ENCODE results near the gene MRGPRX3.

The MRGPRX3 gene

DNA sequence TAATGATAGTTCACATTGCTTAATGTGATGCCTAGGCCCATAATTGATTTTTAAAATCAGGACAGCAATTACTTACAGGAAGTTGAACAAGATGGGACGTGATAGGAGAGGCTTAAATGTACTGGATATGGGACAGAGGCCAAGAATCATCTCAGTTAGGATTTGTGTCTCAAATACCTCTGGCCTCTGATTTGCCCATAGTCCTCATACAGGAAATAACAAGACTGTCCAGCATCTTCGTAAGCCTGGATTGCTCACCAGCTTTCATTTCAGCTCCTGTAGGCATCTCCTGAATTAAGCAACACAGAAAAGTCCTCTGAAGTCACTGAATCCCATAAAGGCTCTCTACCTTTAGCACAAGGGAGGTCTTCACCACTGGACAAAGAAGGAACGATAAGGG is at the start of gene MRGPRX3:
MRGPRX3 (plus strand) TSS at position 231 of the 400 bp plus-strand sequence. CDS start 4,632 bp downstream, outside the sequence.
- H3K4me3 ChIP-seq (ENCODE audit: low read depth, low read length): no peak within 1 kb of the TSS
- TF ChIP-seq, protein P1, sequence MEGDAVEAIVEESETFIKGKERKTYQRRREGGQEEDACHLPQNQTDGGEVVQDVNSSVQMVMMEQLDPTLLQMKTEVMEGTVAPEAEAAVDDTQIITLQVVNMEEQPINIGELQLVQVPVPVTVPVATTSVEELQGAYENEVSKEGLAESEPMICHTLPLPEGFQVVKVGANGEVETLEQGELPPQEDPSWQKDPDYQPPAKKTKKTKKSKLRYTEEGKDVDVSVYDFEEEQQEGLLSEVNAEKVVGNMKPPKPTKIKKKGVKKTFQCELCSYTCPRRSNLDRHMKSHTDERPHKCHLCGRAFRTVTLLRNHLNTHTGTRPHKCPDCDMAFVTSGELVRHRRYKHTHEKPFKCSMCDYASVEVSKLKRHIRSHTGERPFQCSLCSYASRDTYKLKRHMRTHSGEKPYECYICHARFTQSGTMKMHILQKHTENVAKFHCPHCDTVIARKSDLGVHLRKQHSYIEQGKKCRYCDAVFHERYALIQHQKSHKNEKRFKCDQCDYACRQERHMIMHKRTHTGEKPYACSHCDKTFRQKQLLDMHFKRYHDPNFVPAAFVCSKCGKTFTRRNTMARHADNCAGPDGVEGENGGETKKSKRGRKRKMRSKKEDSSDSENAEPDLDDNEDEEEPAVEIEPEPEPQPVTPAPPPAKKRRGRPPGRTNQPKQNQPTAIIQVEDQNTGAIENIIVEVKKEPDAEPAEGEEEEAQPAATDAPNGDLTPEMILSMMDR (IDR thresholded peaks at IDR 0.05; ENCODE audit: borderline replicate concordance, insufficient read depth, low read depth, low read length): no peak

DNA sequence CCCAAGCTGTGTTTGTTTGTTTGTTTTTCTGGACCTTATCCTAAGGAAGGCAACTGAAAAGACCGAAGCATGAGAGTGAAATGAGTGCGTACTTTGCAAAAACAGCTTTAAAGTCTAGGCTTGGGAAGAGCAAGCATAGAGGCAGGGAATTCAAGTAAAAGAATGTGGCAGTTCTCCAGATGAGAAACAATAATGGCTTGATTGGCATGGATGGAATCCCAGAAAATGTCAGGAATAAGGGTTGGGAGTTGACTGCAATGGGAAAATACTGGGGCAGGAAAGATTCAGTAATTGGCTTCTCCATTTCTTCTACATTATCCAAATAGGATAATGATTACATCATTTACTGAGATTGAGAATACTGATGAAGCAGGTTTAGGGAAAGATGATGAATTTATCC is 44.0 kb upstream of the MRGPRX3 start:
- no peak overlapping the region for H3K4me3 ChIP-seq (ENCODE audit: low read depth, low read length)
- TF ChIP-seq, protein P1 (IDR thresholded peaks at IDR 0.05; ENCODE audit: borderline replicate concordance, insufficient read depth, low read depth, low read length): no peak

DNA sequence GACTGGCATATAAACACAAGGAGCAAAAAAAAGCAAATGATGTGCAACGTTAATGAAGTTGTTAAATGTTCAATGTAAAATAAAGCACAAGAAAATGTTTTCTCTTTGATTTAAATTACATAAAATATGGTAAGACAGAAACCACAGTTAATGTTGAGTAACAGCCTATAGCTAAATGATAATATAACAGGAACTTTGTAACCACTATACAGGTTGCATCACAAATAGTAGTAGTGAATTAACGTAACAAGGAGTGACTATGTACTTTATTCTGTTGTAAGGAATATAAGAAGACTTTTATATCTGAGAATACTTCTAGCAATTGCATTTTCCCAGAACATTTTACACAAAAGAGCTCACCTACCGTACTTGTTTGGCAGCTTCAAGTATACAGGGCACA is 43.4 kb upstream of the MRGPRX3 start:
- TF ChIP-seq, protein P1 (IDR thresholded peaks at IDR 0.05; ENCODE audit: borderline replicate concordance, insufficient read depth, low read depth, low read length): no peak

DNA sequence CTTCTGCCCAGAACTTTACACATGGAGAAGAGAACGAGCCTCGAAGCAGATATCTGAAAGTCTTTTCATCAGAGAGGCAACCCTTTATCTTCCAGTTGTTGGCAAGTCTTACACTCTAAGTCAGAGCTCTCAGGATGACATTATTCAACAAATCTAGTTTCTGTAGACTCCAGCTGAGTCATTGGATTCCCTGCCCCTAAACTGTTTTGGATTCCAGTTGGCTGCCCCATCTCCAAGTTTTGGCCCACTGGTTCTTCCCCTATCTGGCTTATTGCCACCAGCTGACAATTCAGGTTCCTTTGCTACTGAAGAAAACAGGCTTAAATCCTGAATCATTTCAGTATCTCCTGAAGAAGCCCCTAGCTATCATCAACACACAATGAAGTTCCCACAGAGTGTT is 40.6 kb upstream of the MRGPRX3 start:
- H3K4me3 ChIP-seq (ENCODE audit: low read depth, low read length): no peak overlapping the region
- TF ChIP-seq, protein P1 (IDR thresholded peaks at IDR 0.05; ENCODE audit: borderline replicate concordance, insufficient read depth, low read depth, low read length): no peak

More for the DNA sequence above, 43.4 kb upstream of the MRGPRX3 start:
- H3K4me3 ChIP-seq (ENCODE audit: low read depth, low read length): no peak overlapping the region

DNA sequence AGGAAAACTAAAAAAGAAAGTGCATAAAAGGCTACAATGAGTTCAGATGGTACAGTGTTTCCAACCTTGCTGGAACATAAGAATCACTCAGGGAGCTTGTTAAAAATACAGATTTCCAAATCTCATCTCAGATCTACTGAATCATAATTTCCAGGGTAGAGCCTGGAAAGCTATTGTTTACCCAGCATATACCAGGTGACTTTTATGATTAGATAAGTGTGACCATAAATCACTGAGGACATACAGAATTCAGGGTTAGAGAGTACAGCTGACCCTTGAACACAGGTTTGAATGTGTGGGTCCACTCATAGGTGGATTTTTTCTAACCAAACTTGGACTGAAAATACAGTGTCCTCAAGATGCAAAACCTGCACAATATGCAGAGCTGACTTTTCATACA is 38.4 kb upstream of the MRGPRX3 start:
- H3K4me3 ChIP-seq (ENCODE audit: low read depth, low read length): no peak overlapping the region
- TF ChIP-seq, protein P1 (IDR thresholded peaks at IDR 0.05; ENCODE audit: borderline replicate concordance, insufficient read depth, low read depth, low read length): no peak

DNA sequence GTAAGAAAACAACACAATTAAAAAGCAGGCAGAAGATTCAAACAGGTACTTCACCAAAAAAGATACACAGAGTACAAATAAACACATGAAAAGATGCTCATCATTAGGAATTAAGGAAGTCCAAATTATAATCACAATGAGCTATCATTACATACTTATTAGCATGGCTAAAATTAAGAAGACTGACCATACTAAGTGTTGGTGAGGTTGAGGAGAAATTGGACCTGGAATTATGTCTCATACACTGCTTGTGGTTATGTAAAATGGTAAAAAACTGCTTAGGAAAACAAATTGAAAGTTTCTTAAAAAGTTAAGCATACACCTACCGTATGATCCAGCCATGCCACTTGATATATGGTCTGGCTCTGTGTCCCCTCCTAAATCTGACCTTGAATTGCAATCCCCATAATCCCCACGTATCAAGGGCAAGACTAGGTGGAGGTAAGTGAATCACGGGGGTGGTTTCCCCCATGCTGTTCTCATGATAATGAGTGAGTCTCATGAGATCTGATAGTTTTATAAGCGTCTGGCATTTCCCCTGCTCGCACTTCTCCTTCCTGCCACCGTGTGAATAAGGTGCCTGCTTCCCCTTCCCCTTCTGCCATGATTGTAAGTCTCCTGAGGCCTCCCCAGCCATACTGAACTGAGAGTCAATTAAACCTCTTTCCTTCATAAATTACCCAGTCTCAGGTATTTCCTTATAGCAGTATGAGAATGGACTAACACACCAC is 31.3 kb upstream of the MRGPRX3 start:
- TF ChIP-seq, protein P1 (IDR thresholded peaks at IDR 0.05; ENCODE audit: borderline replicate concordance, insufficient read depth, low read depth, low read length): no peak
- no peak overlapping the region for H3K4me3 ChIP-seq (ENCODE audit: low read depth, low read length)

All from GM12875 (cell line).